Mesodermal cell (in vitro differentiated cells): ENCODE measurements around the gene UBE2L6.

Source experiments
- H3K27ac ChIP-seq: 2 replicates; pipeline ENCODE4 v1.7.0; 2013; ENCODE audit warnings: mild to moderate bottlenecking, low read depth, low read length, moderate library complexity; ENCODE audit not compliant: severe bottlenecking
- H3K36me3 ChIP-seq: 2 replicates; pipeline ENCODE4 v1.7.1; 2013; ENCODE audit warnings: mild to moderate bottlenecking, low read length, moderate library complexity; ENCODE audit not compliant: control insufficient read depth, insufficient read depth
- H3K4me1 ChIP-seq: one replicate; pipeline ENCODE4 v1.7.1; 2013; ENCODE audit warnings: mild to moderate bottlenecking, low read length; ENCODE audit not compliant: insufficient read depth, control insufficient read depth, poor library complexity, severe bottlenecking
- H3K4me3 ChIP-seq: 2 replicates; pipeline ENCODE4 v1.7.0; 2013; ENCODE audit warnings: low read length, control low read depth, mild to moderate bottlenecking; ENCODE audit not compliant: insufficient read depth, poor library complexity, severe bottlenecking; ENCODE audit errors: extremely low read depth
- H3K9me3 ChIP-seq: 2 replicates; pipeline ENCODE4 v1.7.1; 2013; ENCODE audit warnings: mild to moderate bottlenecking, low read length, moderate library complexity; ENCODE audit not compliant: control insufficient read depth
- WGBS, 2 experiments: methylation state at CpG; one replicate each; pipeline ENCODE4 v1.1.5; 2013; ENCODE audit warnings: missing lambda C conversion rate in 2 of 2; ENCODE audit not compliant: insufficient coverage in 2 of 2; 5-methylcytosine and 5-hydroxymethylcytosine counted together

UBE2L6 gene

GRCh38 chr11:57513452-57513795, 54.0 kb downstream of the UBE2L6 start:
- H3K4me3 ChIP-seq = no peak overlapping the region
- 78% methylated on average over 1 of the region's 1 CpG; no CpG with 5 or more reads in 1 of the 2 experiments for WGBS, 2 experiments
- H3K9me3 ChIP-seq = no peaks in the 10 kb centered on the region
- no peaks in the 10 kb centered on the region for H3K36me3 ChIP-seq
- H3K4me1 ChIP-seq = peaks cover 6% of the 10 kb centered on the region
- H3K27ac ChIP-seq = no peak overlapping the region

GRCh38 chr11:57512646-57513451, 54.6 kb downstream of the UBE2L6 start:
- no peaks in the 10 kb centered on the region for H3K9me3 ChIP-seq
- no peak overlapping the region for H3K4me3 ChIP-seq
- H3K4me1 ChIP-seq = peaks cover 6% of the 10 kb centered on the region
- H3K27ac ChIP-seq = no peak overlapping the region
- H3K36me3 ChIP-seq = no peaks in the 10 kb centered on the region
- 84 to 100% methylated on average over 4 to 7 of the region's 12 CpGs for WGBS, 2 experiments

GRCh38 chr11:57511741-57512430, 55.6 kb downstream of the UBE2L6 start:
- H3K4me1 ChIP-seq = peaks cover 6% of the 10 kb centered on the region
- no peak overlapping the region for H3K27ac ChIP-seq
- no peaks in the 10 kb centered on the region for H3K36me3 ChIP-seq
- H3K9me3 ChIP-seq = no peaks in the 10 kb centered on the region
- WGBS, 2 experiments = 90 to 98% methylated on average over 5 of the region's 6 CpGs
- no peak overlapping the region for H3K4me3 ChIP-seq

- H3K36me3 ChIP-seq = no peaks in the 10 kb centered on the region
- H3K27ac ChIP-seq = no peak overlapping the region
- H3K9me3 ChIP-seq = no peaks in the 10 kb centered on the region
- WGBS, 2 experiments = 92 to 95% methylated on average over 6 to 7 of the region's 7 CpGs
- no peak overlapping the region for H3K4me3 ChIP-seq
- H3K4me1 ChIP-seq = peaks cover 2% of the 10 kb centered on the region
Measured at GRCh38 chr11:57508341-57509170, 58.9 kb downstream of the UBE2L6 start.

GRCh38 chr11:57506522-57506921, 61.0 kb downstream of the UBE2L6 start:
- no peaks in the 10 kb centered on the region for H3K4me1 ChIP-seq
- H3K27ac ChIP-seq = no peak overlapping the region
- 100% methylated on average over 1 of the region's 1 CpG for WGBS, 2 experiments
- H3K36me3 ChIP-seq = no peaks in the 10 kb centered on the region
- H3K9me3 ChIP-seq = no peaks in the 10 kb centered on the region
- no peak overlapping the region for H3K4me3 ChIP-seq

- Histone ChIP-seq H3K4me3 (no peak overlapping the region), H3K9me3 (no peaks in the 10 kb centered on the region), H3K36me3 (no peaks in the 10 kb centered on the region), H3K27ac (no peak overlapping the region), H3K4me1 (peaks cover 7% of the 10 kb centered on the region)
- 89 to 94% methylated on average over 2 to 4 of the region's 4 CpGs for WGBS, 2 experiments
Measured at GRCh38 chr11:57504511-57504910, 63.0 kb downstream of the UBE2L6 start.

- Histone ChIP-seq H3K27ac (no peak overlapping the region), H3K4me1 (peaks cover 7% of the 10 kb centered on the region), H3K9me3 (no peaks in the 10 kb centered on the region), H3K4me3 (no peak overlapping the region), H3K36me3 (no peaks in the 10 kb centered on the region)
Measured at GRCh38 chr11:57502870-57503269, 64.6 kb downstream of the UBE2L6 start.

GRCh38 chr11:57502376-57502775, 65.1 kb downstream of the UBE2L6 start:
- no peak overlapping the region for H3K4me3 ChIP-seq

GRCh38 chr11:57501953-57502352, 65.5 kb downstream of the UBE2L6 start:
- Histone ChIP-seq H3K27ac (no peak overlapping the region), H3K4me3 (no peak overlapping the region), H3K4me1 (peaks cover 7% of the 10 kb centered on the region), H3K36me3 (no peaks in the 10 kb centered on the region), H3K9me3 (no peaks in the 10 kb centered on the region)
- 82 to 100% methylated on average over 2 to 4 of the region's 4 CpGs for WGBS, 2 experiments

More at GRCh38 chr11:57502376-57502775, 65.1 kb downstream of the UBE2L6 start:
- Histone ChIP-seq H3K4me1 (peaks cover 7% of the 10 kb centered on the region), H3K36me3 (no peaks in the 10 kb centered on the region), H3K9me3 (no peaks in the 10 kb centered on the region), H3K27ac (no peak overlapping the region)
- WGBS, 2 experiments = 83 to 95% methylated on average over 3 of the region's 3 CpGs
